Activated CD4-positive, alpha-beta memory T cell treated with anti-CD3 and anti-CD28 coated beads for 36 hours (primary cell): ENCODE data around the gene RTL9. TPM values are rescaled to one million over a fixed set of nuclear protein-coding genes. Genes with fewer than 3 reads are reported as not detected.

Source experiments
- total RNA-seq, 2 experiments: library from RNA; stranded (reverse); gene quantifications; one replicate each; pipeline ENCODE4 v1.2.3, GENCODE V29; 2021

Gene RTL9
- total RNA-seq, 2 experiments from 2014 or later, result 0.05 TPM; not detected in 1

Other genes starting within 250 kb of the RTL9 start
- gene AMMECR1, start 40.8 kb upstream of the RTL9 start, total RNA-seq, result 1 to 10 TPM; 8.0 to 8.9 TPM